HFFc6 (cell line): ENCODE data around the gene GADL1. TPM values are rescaled to one million over a fixed set of nuclear protein-coding genes. Genes with fewer than 3 reads are reported as not detected.

ENCODE experiments used
- DNase-seq: peaks from one replicate; pipeline ENCODE4 v3.0.0-alpha.2; 2018
- H3K27ac Mint-ChIP-seq: 2 replicates; pipeline ENCODE4 v1.8.0; 2020; ENCODE audit warnings: mild to moderate bottlenecking, mixed read lengths
- H3K27me3 Mint-ChIP-seq: 2 replicates; pipeline ENCODE4 v1.8.0; 2021; ENCODE audit warnings: mild to moderate bottlenecking, moderate library complexity, mixed read lengths; ENCODE audit not compliant: insufficient read depth
- H3K36me3 Mint-ChIP-seq: 2 replicates; pipeline ENCODE4 v1.8.0; 2021; ENCODE audit warnings: low read depth, mixed read lengths
- H3K4me1 Mint-ChIP-seq: 2 replicates; pipeline ENCODE4 v1.8.0; 2020; ENCODE audit warnings: low read depth, mixed read lengths
- H3K4me3 Mint-ChIP-seq: 2 replicates; pipeline ENCODE4 v1.8.0; 2020; ENCODE audit warnings: mild to moderate bottlenecking, moderate library complexity, mixed read lengths
- H3K9me3 Mint-ChIP-seq: 2 replicates; pipeline ENCODE4 v1.8.0; 2020; ENCODE audit warnings: mild to moderate bottlenecking, mixed read lengths
- CTCF ChIP-seq: fragments of 200-600 bp; sonication (generic); IDR thresholded peaks from 2 replicates; pipeline ENCODE4 v1.5.0; 2021; ENCODE audit warnings: antibody characterized with exemption, mild to moderate bottlenecking
- total RNA-seq, 6 experiments: library from RNA; stranded (reverse); fragmentation: NEBNext Ultra II Directional; extraction: Animal tissue kit (Norgen Biotek cat#: 25700); gene quantifications; 2 replicates in 1 of 6; 3 replicates in 5 of 6; pipeline ENCODE4 v1.2.3, GENCODE V29; 2021

The GADL1 gene
- total RNA-seq, 6 experiments from 2014 or later, result not detected

DNA sequence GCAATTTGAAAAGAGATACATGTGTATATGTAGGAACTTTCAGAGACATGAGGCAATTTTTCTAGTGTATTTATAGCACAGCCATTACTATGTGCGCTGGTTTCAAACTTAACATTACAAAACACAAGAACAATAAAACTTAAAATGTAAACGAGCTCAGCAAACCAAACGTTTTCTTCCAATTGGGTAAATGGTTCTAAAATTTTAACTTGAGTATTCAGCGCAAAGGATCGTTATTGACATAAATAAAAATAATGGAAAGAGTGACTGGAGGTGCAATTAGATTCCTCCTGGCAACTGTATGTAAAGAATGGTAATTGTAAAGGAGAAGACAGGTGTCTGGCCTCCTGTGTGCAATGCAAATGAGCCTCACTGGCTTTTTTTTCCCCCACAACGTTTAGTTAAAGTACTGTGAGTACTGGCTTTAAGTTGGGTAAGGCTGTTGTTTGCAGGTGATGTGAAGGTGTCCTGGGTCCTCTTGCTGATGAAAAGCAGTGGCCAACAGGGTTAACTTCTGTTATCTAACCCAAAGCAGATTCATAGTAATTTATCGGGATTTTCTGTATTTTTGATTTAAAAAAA is 14.1 kb upstream of the GADL1 start:
- no peaks in the 10 kb centered on the region for H3K9me3 Mint-ChIP-seq
- H3K36me3 Mint-ChIP-seq, result no peaks in the 10 kb centered on the region
- no peak for DNase-seq
- H3K27me3 Mint-ChIP-seq, result peaks cover 13% of the 10 kb centered on the region; the same call in 1 of the 2 replicates
- H3K4me3 Mint-ChIP-seq, result no peak overlapping the region
- H3K4me1 Mint-ChIP-seq, result peaks cover 13% of the 10 kb centered on the region
- TF ChIP-seq CTCF, result no peak
- H3K27ac Mint-ChIP-seq, result no peak overlapping the region

DNA sequence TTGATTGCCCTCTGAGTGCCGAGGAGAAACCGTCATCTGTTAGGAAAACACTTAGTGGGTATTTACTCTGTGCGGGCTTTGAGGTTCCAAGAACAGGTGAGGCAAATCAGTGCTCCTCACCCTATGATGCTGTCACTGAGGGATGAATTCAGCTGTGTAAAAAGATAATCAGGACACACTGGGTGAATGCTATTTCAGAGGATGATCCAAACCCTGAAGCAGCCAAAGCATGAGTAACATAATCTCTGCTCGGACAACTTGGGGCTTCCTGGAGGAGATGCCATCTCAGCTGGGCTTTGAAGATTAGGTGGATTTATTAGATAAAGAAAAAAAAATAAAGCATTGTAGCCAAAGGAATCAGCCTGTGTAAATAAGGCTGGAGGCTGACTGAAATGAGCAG is 10.5 kb upstream of the GADL1 start:
- Mint-ChIP-seq H3K4me1 (peaks cover 13% of the 10 kb centered on the region), H3K27me3 (peaks cover 4% of the 10 kb centered on the region), H3K4me3 (no peak overlapping the region), H3K36me3 (no peaks in the 10 kb centered on the region), H3K9me3 (no peaks in the 10 kb centered on the region), H3K27ac (no peak overlapping the region)
- TF ChIP-seq CTCF, result no peak
- DNase-seq, result peak; percentile 40

- H3K27me3 Mint-ChIP-seq, result peaks cover 25% of the 10 kb centered on the region
- peaks cover 15% of the 10 kb centered on the region for H3K4me1 Mint-ChIP-seq
- peak overlapping the region; percentile 86; the same call in 1 of the 2 replicates for H3K4me3 Mint-ChIP-seq
- no peak overlapping the region for H3K27ac Mint-ChIP-seq
- no peak for DNase-seq
- no peaks in the 10 kb centered on the region for H3K36me3 Mint-ChIP-seq
- TF ChIP-seq CTCF, result no peak
- no peaks in the 10 kb centered on the region for H3K9me3 Mint-ChIP-seq
Observed at GRCh38 chr3:30895329-30895728, 868 bp upstream of the GADL1 start.

GRCh38 chr3:30893678-30894325 is 659 bp downstream of the GADL1 start:
- peaks cover 15% of the 10 kb centered on the region for H3K4me1 Mint-ChIP-seq
- H3K27me3 Mint-ChIP-seq, result peaks cover 20% of the 10 kb centered on the region
- DNase-seq, result no peak
- H3K27ac Mint-ChIP-seq, result no peak overlapping the region
- no peaks in the 10 kb centered on the region for H3K9me3 Mint-ChIP-seq
- no peak for TF ChIP-seq CTCF
- no peaks in the 10 kb centered on the region for H3K36me3 Mint-ChIP-seq
- H3K4me3 Mint-ChIP-seq, result peak overlapping the region; percentile 86

DNA sequence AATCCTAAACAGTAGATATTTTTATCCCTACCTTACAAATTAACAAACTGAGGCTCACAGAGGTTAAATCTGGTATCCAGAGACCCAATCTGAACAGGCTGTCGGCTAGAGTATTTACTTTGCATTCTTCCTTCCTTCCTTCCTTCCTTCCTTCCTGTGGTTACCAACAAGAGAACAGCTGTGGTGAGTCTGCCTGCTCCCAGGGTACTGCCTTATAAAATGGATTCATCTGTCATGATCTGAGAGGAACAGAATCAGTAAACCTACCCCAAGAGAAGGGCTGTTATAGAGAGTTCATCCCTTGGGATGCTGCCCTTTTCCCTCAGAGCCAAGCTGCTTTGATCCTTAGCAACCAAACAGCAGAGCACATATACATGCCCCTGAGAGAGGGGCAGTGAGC is 3.6 kb downstream of the GADL1 start:
- H3K36me3 Mint-ChIP-seq, result no peaks in the 10 kb centered on the region
- peaks cover 20% of the 10 kb centered on the region for H3K27me3 Mint-ChIP-seq
- no peak overlapping the region for H3K27ac Mint-ChIP-seq
- DNase-seq, result no peak
- H3K4me1 Mint-ChIP-seq, result peaks cover 15% of the 10 kb centered on the region
- no peak overlapping the region for H3K4me3 Mint-ChIP-seq
- H3K9me3 Mint-ChIP-seq, result no peaks in the 10 kb centered on the region
- TF ChIP-seq CTCF, result no peak
